WTC11 (cell line): Measurements from ENCODE around the gene MAN1A2. TPM values are rescaled to one million over a fixed set of nuclear protein-coding genes. Genes with fewer than 3 reads are reported as not detected.

Experiments
- ATAC-seq: fragments of 200-7000 bp; cut with Tn5 transposase; 2 replicates; pipeline ENCODE4 v1.10.0; 2021; ENCODE audit warnings: mild to moderate bottlenecking, moderate library complexity
- CTCF ChIA-PET: fragments of 300-600 bp; sonication (Branson Sonifier 250); formaldehyde crosslinking; loops from one replicate; lab custom pipeline; 2021; ENCODE audit warnings: antibody characterized with exemption; lab: Charles Lee
- POLR2A ChIA-PET: fragments of 350-600 bp; sonication (Branson Sonifier 250); formaldehyde crosslinking; loops from one replicate; lab custom pipeline; 2021; ENCODE audit warnings: antibody characterized with exemption; lab: Charles Lee
- DNase-seq: peaks from one replicate; pipeline ENCODE4 v3.0.0; 2021; ENCODE audit warnings: low spot score
- H3K27ac Mint-ChIP-seq: 2 replicates; pipeline ENCODE4 v1.8.0; 2021; ENCODE audit warnings: mixed read lengths
- H3K27me3 Mint-ChIP-seq: 2 replicates; pipeline ENCODE4 v1.8.0; 2021; ENCODE audit warnings: low read depth, mild to moderate bottlenecking, moderate library complexity, mixed read lengths
- H3K36me3 Mint-ChIP-seq: 2 replicates; pipeline ENCODE4 v1.8.0; 2021; ENCODE audit warnings: mixed read lengths
- H3K4me1 Mint-ChIP-seq: 2 replicates; pipeline ENCODE4 v1.8.0; 2022; ENCODE audit warnings: mixed read lengths
- H3K4me3 Mint-ChIP-seq: 2 replicates; pipeline ENCODE4 v1.8.0; 2021; ENCODE audit warnings: mild to moderate bottlenecking, moderate library complexity, mixed read lengths
- H3K9me3 Mint-ChIP-seq: 2 replicates; pipeline ENCODE4 v1.8.0; 2021; ENCODE audit warnings: mixed read lengths
- FOXJ3 ChIP-seq: sonication (generic); formaldehyde crosslinking; IDR thresholded peaks from 2 replicates; pipeline ENCODE4 v1.9.0; 2021; ENCODE audit warnings: missing genetic modification reagents, mild to moderate bottlenecking, borderline replicate concordance
- GTF2I ChIP-seq: fragments of 250-450 bp; sonication (Bioruptor Pico); conservative IDR thresholded peaks from 2 replicates; pipeline ENCODE4 v1.4.0; 2021; ENCODE audit warnings: mild to moderate bottlenecking
- JAZF1 ChIP-seq: fragments of 250-450 bp; sonication (Bioruptor Pico); IDR thresholded peaks from 2 replicates; pipeline ENCODE4 v1.9.0; 2021; ENCODE audit warnings: moderate library complexity, mild to moderate bottlenecking, inconsistent platforms
- MYBL2 ChIP-seq: sonication (generic); formaldehyde crosslinking; IDR thresholded peaks from 2 replicates; pipeline ENCODE4 v1.8.1; 2023; ENCODE audit warnings: mild to moderate bottlenecking, moderate library complexity, missing genetic modification reagents
- RORB ChIP-seq: fragments of 250-450 bp; sonication (Bioruptor Pico); IDR thresholded peaks from 2 replicates; pipeline ENCODE4 v1.9.0; 2021; ENCODE audit warnings: mild to moderate bottlenecking
- SP1 ChIP-seq: sonication (generic); formaldehyde crosslinking; conservative IDR thresholded peaks from 2 replicates; pipeline ENCODE4 v1.8.1; 2022; ENCODE audit warnings: missing genetic modification reagents
- TEAD4 ChIP-seq: sonication (generic); formaldehyde crosslinking; IDR thresholded peaks from 2 replicates; pipeline ENCODE4 v1.8.0; 2022; ENCODE audit warnings: mild to moderate bottlenecking, missing genetic modification reagents
- ZNF138 ChIP-seq: sonication (generic); formaldehyde crosslinking; conservative IDR thresholded peaks from 2 replicates; pipeline ENCODE4 v1.8.1; 2022; ENCODE audit warnings: mild to moderate bottlenecking, moderate library complexity, missing genetic modification reagents
- ZNF416 ChIP-seq: fragments of 250-450 bp; sonication (Bioruptor Pico); IDR thresholded peaks from 2 replicates; pipeline ENCODE4 v1.9.0; 2021; ENCODE audit warnings: mild to moderate bottlenecking, inconsistent platforms
- total RNA-seq: library from RNA; stranded (reverse); gene quantifications from 3 replicates; pipeline ENCODE4 v1.2.3, GENCODE V29; 2021
- TF ChIP-seq, protein P1 (sequence below): sonication (generic); formaldehyde crosslinking; IDR thresholded peaks from 2 replicates; pipeline ENCODE4 v1.8.0; 2022; ENCODE audit warnings: mild to moderate bottlenecking, missing genetic modification reagents
- TF ChIP-seq, protein P2 (sequence below): sonication (generic); formaldehyde crosslinking; IDR thresholded peaks from 2 replicates; pipeline ENCODE4 v1.8.1; 2022; ENCODE audit warnings: mild to moderate bottlenecking, moderate library complexity, missing genetic modification reagents
- TF ChIP-seq, protein P3 (sequence below): sonication (generic); formaldehyde crosslinking; IDR thresholded peaks from 2 replicates; pipeline ENCODE4 v1.8.1; 2022; ENCODE audit warnings: missing genetic modification reagents, borderline replicate concordance
- TF ChIP-seq, protein P4 (sequence below): sonication (generic); formaldehyde crosslinking; IDR thresholded peaks from 2 replicates; pipeline ENCODE4 v1.8.1; 2022; ENCODE audit warnings: low read depth, missing genetic modification reagents, borderline replicate concordance
- TF ChIP-seq, protein P5 (sequence below): fragments of 250-450 bp; sonication (Bioruptor Pico); IDR thresholded peaks from 2 replicates; pipeline ENCODE4 v1.8.0; 2021; ENCODE audit warnings: mild to moderate bottlenecking
- TF ChIP-seq, protein P6 (sequence below): fragments of 200-600 bp; IDR thresholded peaks from 2 replicates; pipeline ENCODE4 v1.8.0; 2022; ENCODE audit warnings: antibody characterized with exemption

Gene MAN1A2
- total RNA-seq, 1 experiment from 2014 or later = 16.0 TPM

DNA sequence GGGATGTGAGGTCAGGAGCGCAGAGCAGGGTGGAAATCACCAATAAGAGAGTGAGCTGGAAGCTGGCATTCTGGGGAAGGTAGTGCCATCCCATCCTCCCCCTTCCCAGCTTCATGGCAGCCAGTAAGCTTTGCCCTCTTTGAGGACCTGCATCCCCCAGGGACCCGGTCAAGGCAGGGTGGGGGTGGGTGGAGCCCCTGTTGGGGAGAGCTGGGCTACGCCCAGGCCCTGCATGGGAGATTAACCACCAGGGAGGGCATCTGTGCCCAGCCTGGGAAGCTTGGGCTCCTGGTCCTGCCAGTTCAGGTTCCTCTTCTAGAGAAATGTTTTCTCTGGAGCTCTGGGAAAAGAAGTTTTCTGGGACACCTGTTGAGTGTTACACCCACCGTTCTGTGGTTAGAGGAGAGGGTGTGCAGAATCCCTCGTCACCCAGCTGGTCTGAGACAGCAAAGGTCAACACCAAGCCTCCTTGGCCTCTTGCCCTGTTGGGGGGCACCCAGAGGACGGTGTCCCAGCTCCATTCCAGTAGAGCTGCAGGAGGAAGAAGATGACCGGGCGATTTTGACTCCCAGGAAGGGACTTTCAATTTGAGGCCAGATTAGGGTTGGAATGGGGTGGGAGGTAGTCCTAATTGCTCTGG is 208.5 kb downstream of the MAN1A2 start (continued):
- TF ChIP-seq, protein P1, sequence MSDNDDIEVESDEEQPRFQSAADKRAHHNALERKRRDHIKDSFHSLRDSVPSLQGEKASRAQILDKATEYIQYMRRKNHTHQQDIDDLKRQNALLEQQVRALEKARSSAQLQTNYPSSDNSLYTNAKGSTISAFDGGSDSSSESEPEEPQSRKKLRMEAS (CRISPR knock-in tag) = no peak
- TF ChIP-seq, protein P2, sequence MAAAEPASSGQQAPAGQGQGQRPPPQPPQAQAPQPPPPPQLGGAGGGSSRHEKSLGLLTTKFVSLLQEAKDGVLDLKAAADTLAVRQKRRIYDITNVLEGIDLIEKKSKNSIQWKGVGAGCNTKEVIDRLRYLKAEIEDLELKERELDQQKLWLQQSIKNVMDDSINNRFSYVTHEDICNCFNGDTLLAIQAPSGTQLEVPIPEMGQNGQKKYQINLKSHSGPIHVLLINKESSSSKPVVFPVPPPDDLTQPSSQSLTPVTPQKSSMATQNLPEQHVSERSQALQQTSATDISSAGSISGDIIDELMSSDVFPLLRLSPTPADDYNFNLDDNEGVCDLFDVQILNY = no peak
- TF ChIP-seq MYBL2 (CRISPR knock-in tag) = no peak

DNA sequence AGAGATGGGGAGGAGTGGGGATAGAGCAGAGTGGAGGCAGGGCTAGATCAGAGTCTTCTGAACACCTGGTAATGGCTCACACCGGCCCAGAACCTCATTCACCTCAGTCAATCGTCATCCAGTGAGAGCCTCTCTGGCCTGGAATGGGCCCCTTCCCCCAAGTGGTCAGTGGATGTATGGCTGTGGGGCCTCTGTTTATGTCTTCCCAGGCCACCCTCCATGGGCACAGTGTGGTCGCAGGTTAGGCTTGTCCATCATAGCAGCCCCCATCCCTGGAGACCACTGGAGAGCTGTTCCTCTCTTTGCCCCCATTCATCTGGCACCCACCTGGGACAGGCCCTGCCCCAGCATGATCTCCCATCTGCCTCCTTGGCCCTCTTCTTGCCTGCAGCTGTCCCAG is 209.0 kb downstream of the MAN1A2 start:
- ChIA-PET POLR2A (no interaction called here), CTCF (interaction anchor here (1.0 kb wide), 1 partner anchor 64 kb away, joined by 3 read pairs; no protein-coding TSS in a partner anchor)
- no peaks in the 10 kb centered on the region; the same call in 1 of the 2 replicates for H3K27me3 Mint-ChIP-seq
- H3K27ac Mint-ChIP-seq = no peak overlapping the region
- no peak overlapping the region for H3K4me3 Mint-ChIP-seq
- no peak for DNase-seq
- H3K4me1 Mint-ChIP-seq = peaks cover 7% of the 10 kb centered on the region
- no peak for TF ChIP-seq GTF2I
- TF ChIP-seq RORB (CRISPR knock-in tag) = no peak
- no peak for TF ChIP-seq JAZF1 (CRISPR knock-in tag)
- TF ChIP-seq ZNF416 (CRISPR knock-in tag) = no peak
- no peak for TF ChIP-seq FOXJ3 (CRISPR knock-in tag)
- TF ChIP-seq, protein P1 (CRISPR knock-in tag) = no peak
- TF ChIP-seq, protein P3, sequence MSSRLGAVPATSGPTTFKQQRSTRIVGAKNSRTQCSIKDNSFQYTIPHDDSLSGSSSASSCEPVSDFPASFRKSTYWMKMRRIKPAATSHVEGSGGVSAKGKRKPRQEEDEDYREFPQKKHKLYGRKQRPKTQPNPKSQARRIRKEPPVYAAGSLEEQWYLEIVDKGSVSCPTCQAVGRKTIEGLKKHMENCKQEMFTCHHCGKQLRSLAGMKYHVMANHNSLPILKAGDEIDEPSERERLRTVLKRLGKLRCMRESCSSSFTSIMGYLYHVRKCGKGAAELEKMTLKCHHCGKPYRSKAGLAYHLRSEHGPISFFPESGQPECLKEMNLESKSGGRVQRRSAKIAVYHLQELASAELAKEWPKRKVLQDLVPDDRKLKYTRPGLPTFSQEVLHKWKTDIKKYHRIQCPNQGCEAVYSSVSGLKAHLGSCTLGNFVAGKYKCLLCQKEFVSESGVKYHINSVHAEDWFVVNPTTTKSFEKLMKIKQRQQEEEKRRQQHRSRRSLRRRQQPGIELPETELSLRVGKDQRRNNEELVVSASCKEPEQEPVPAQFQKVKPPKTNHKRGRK (CRISPR knock-in tag) = no peak
- TF ChIP-seq, protein P4, sequence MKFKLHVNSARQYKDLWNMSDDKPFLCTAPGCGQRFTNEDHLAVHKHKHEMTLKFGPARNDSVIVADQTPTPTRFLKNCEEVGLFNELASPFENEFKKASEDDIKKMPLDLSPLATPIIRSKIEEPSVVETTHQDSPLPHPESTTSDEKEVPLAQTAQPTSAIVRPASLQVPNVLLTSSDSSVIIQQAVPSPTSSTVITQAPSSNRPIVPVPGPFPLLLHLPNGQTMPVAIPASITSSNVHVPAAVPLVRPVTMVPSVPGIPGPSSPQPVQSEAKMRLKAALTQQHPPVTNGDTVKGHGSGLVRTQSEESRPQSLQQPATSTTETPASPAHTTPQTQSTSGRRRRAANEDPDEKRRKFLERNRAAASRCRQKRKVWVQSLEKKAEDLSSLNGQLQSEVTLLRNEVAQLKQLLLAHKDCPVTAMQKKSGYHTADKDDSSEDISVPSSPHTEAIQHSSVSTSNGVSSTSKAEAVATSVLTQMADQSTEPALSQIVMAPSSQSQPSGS = no peak
- TF ChIP-seq, protein P5, sequence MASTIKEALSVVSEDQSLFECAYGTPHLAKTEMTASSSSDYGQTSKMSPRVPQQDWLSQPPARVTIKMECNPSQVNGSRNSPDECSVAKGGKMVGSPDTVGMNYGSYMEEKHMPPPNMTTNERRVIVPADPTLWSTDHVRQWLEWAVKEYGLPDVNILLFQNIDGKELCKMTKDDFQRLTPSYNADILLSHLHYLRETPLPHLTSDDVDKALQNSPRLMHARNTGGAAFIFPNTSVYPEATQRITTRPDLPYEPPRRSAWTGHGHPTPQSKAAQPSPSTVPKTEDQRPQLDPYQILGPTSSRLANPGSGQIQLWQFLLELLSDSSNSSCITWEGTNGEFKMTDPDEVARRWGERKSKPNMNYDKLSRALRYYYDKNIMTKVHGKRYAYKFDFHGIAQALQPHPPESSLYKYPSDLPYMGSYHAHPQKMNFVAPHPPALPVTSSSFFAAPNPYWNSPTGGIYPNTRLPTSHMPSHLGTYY (CRISPR knock-in tag) = no peak
- no peak for TF ChIP-seq TEAD4
- TF ChIP-seq ZNF138 = no peak
- no peak for TF ChIP-seq SP1 (CRISPR knock-in tag)
- TF ChIP-seq, protein P6, sequence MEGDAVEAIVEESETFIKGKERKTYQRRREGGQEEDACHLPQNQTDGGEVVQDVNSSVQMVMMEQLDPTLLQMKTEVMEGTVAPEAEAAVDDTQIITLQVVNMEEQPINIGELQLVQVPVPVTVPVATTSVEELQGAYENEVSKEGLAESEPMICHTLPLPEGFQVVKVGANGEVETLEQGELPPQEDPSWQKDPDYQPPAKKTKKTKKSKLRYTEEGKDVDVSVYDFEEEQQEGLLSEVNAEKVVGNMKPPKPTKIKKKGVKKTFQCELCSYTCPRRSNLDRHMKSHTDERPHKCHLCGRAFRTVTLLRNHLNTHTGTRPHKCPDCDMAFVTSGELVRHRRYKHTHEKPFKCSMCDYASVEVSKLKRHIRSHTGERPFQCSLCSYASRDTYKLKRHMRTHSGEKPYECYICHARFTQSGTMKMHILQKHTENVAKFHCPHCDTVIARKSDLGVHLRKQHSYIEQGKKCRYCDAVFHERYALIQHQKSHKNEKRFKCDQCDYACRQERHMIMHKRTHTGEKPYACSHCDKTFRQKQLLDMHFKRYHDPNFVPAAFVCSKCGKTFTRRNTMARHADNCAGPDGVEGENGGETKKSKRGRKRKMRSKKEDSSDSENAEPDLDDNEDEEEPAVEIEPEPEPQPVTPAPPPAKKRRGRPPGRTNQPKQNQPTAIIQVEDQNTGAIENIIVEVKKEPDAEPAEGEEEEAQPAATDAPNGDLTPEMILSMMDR = no peak
- no peaks in the 10 kb centered on the region for H3K9me3 Mint-ChIP-seq
- ATAC-seq = no peak
- no peaks in the 10 kb centered on the region for H3K36me3 Mint-ChIP-seq
